NCI-H524 (cell line): ENCODE results near the gene CD86.
"Not testable (repeated sequence)": the region's sequence is repeated elsewhere in the genome, so short reads cannot be mapped to it uniquely, and the experiment has no call there.

ENCODE experiments used
- DNase-seq, 2 experiments: peaks; one replicate each; lab custom pipeline; 2025; lab: John Stamatoyannopoulos, UW

The CD86 gene

DNA sequence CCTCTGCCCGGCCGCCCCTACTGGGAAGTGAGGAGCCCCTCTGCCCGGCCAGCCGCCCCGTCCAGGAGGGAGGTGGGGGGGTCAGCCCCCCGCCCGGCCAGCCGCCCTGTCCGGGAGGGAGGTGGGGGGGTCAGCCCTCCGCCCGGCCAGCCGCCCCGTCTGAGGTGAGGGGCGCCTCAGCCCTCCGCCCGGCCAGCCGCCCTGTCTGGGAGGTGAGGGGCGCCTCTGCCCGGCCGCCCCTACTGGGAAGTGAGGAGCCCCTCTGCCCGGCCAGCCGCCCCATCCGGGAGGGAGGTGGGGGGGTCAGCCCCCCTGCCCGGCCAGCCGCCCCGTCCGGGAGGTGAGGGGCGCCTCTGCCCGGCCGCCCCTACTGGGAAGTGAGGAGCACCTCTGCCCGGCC is 109.8 kb downstream of the CD86 start:
- not testable (repeated sequence) for DNase-seq

DNA sequence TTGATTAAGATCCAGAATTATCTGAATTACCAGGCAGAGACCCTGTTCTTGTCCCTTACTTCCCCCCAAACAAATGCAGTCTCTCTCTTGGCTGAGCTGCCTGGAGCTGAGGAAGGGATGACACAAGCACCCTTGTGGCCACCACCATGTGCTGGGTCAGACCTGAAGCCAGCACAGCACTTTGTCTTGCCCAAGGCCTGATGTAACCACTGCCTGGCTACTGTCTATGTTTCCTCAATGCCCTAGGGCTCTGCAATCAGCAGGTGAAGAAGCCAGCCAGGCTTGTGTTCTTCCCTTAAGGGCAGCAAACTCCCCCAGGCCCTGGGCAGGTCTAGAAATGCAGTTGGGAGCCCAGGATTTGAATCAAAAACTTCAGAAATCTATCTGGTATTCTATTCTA is 112.5 kb downstream of the CD86 start:
- no peak for DNase-seq

DNA sequence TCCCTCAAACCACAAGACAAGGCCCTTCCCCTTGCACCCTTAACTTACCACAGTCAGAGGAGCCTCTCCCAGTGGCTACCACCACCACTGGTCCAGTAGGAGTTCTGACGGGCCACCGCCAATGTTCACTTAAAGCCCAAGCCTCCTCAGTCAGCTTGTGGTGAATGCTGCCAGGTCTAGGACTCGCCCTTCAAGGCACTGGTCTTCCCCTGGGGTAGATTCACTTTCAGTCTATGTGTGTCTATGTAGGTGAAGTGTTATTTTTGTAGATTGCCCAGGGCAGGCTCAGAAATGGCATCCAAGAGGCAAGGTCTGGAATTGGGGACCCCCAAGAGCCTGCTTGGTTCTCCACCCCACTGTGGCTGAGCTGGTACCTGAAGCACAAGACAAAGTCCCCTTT is 112.9 kb downstream of the CD86 start:
- DNase-seq: no peak

DNA sequence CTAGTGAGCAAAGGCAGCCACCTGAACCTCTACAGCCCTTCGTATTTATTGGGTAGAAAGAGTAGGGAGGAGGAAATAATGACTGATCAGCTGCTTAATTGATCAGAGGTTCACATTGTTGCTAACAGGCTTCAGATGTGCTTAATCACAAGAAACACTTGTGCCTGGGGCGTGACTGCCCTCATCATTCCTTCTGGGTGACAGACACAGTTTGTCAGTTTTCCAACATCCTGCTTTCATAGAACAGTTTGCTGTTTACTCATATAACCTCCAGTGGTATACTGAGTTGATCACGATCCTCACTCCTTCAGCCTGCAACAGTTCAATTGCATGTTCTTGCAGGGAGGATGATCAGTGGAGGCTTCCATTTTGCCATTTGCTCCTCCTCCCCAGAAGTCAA is 114.7 kb downstream of the CD86 start:
- DNase-seq: no peak
